HL-60 (cell line): ENCODE measurements around the gene NSMF.

ENCODE experiments used
- DNase-seq, 2 experiments: peaks; one replicate each; pipeline ENCODE4 v3.0.0-alpha.2; 2010 to 2020; ENCODE audit warnings: low read depth in 1 of 2, low spot score in 1 of 2
- H3K27ac ChIP-seq: fragments of 250-450 bp; sonication (Bioruptor Pico); replicated peaks from 2 replicates; pipeline ENCODE4 v1.5.1; 2020; ENCODE audit warnings: mild to moderate bottlenecking, moderate library complexity
- H3K27me3 ChIP-seq: fragments of 250-450 bp; sonication (Bioruptor Pico); 2 replicates; pipeline ENCODE4 v1.5.1; 2021; ENCODE audit warnings: mild to moderate bottlenecking, moderate library complexity; ENCODE audit not compliant: insufficient read depth, poor library complexity, severe bottlenecking
- H3K4me3 ChIP-seq: replicated peaks from 2 replicates; pipeline ENCODE4 v1.5.1; 2011; ENCODE audit warnings: mild to moderate bottlenecking, control low read depth, low read length; ENCODE audit not compliant: insufficient read depth
- CTCF ChIP-seq: IDR thresholded peaks from one replicate; pipeline ENCODE4 v1.5.1; 2011; ENCODE audit warnings: low read length, control low read depth, inconsistent platforms; ENCODE audit not compliant: insufficient read depth
- GABPA ChIP-seq: IDR thresholded peaks from 2 replicates; pipeline ENCODE4 v1.6.1; 2012; ENCODE audit warnings: low read depth
- POLR2AphosphoS5 ChIP-seq: IDR thresholded peaks from 2 replicates; pipeline ENCODE4 v1.6.1; 2012; ENCODE audit warnings: low read depth
- REST ChIP-seq: IDR thresholded peaks from 2 replicates; pipeline ENCODE4 v1.6.1; 2012; ENCODE audit warnings: low read depth; ENCODE audit not compliant: insufficient replicate concordance
- SPI1 ChIP-seq: IDR thresholded peaks from 2 replicates; pipeline ENCODE4 v1.6.1; 2012; ENCODE audit warnings: low read depth, mild to moderate bottlenecking, borderline replicate concordance

NSMF gene

GRCh38 chr9:137490532-137491186 lies 31.5 kb upstream of the NSMF start:
- TF ChIP-seq POLR2AphosphoS5 (no peak), SPI1 (no peak), CTCF (no peak), REST (no peak), GABPA (no peak)
- H3K4me3 ChIP-seq = no peak overlapping the region
- no peaks in the 10 kb centered on the region for H3K27me3 ChIP-seq
- DNase-seq = no peak
- no peak overlapping the region for H3K27ac ChIP-seq

GRCh38 chr9:137488906-137489305 lies 29.8 kb upstream of the NSMF start:
- H3K27me3 ChIP-seq = no peaks in the 10 kb centered on the region
- no peak overlapping the region for H3K27ac ChIP-seq
- no peak overlapping the region for H3K4me3 ChIP-seq
- DNase-seq = no peak
- TF ChIP-seq CTCF = no peak
- no peak for TF ChIP-seq GABPA
- no peak for TF ChIP-seq SPI1
- TF ChIP-seq POLR2AphosphoS5 = no peak
- no peak for TF ChIP-seq REST

- Histone ChIP-seq H3K27ac (no peak overlapping the region), H3K4me3 (no peak overlapping the region), H3K27me3 (no peaks in the 10 kb centered on the region)
- no peak for DNase-seq
- TF ChIP-seq POLR2AphosphoS5 (no peak), GABPA (no peak), REST (no peak), CTCF (no peak), SPI1 (no peak)
Measured at GRCh38 chr9:137488327-137488653, 29.2 kb upstream of the NSMF start.
